K562 (cell line): ENCODE data around the gene ALDH3B2. TPM values are rescaled to one million over a fixed set of nuclear protein-coding genes. Genes with fewer than 3 reads are reported as not detected.

Experiments
- ASH1L ChIP-seq: fragments of 450-650 bp; IDR thresholded peaks from 2 replicates; pipeline ENCODE4 v1.6.1; 2018; ENCODE audit warnings: borderline replicate concordance, mild to moderate bottlenecking, low read depth; ENCODE audit not compliant: partially characterized antibody
- CBFA2T2 ChIP-seq: fragments of 450-650 bp; conservative IDR thresholded peaks from 2 replicates; pipeline ENCODE4 v1.6.1; 2017; ENCODE audit warnings: mild to moderate bottlenecking
- CBX8 ChIP-seq: fragments of 200-600 bp; sonication (generic); IDR thresholded peaks from 2 replicates; pipeline ENCODE4 v1.6.1; 2012; ENCODE audit warnings: borderline replicate concordance, mixed run types, low read depth, mild to moderate bottlenecking, moderate library complexity, mixed read lengths, low read length, control low read depth, inconsistent platforms; ENCODE audit not compliant: poor library complexity, severe bottlenecking; ENCODE audit errors: extremely low read depth
- CHD1 ChIP-seq: fragments of 200-600 bp; sonication (generic); IDR thresholded peaks from one replicate; pipeline ENCODE4 v1.6.1; 2012; ENCODE audit warnings: mild to moderate bottlenecking, moderate library complexity, low read length, inconsistent platforms
- CREBBP ChIP-seq: IDR thresholded peaks from one replicate; pipeline ENCODE4 v1.6.1; 2012; ENCODE audit warnings: low read depth, mild to moderate bottlenecking, control low read depth, inconsistent platforms, low read length
- ETS2 ChIP-seq: IDR thresholded peaks from 2 replicates; pipeline ENCODE4 v1.6.1; 2016; ENCODE audit warnings: borderline replicate concordance, missing genetic modification characterization, mild to moderate bottlenecking, moderate library complexity, missing compliant biosample characterization; ENCODE audit not compliant: poor library complexity, severe bottlenecking
- FOXA3 ChIP-seq, 2 experiments: fragments of 450-650 bp in 1 of 2; sonication (generic) in 1 of 2; formaldehyde crosslinking; IDR thresholded peaks in 1 of 2; conservative IDR thresholded peaks in 1 of 2; 2 replicates each; pipeline versions ENCODE4 v1.4.0 to v1.8.0; 2020 to 2022; ENCODE audit warnings: mild to moderate bottlenecking in 2 of 2, missing genetic modification reagents in 1 of 2
- HMG20A ChIP-seq: fragments of 450-650 bp; formaldehyde crosslinking; conservative IDR thresholded peaks from 2 replicates; pipeline ENCODE4 v1.4.0; 2020; ENCODE audit warnings: mild to moderate bottlenecking, mixed read lengths
- JUN ChIP-seq, 2 experiments: sonication (generic) in 1 of 2; formaldehyde crosslinking in 1 of 2; IDR thresholded peaks; 2 replicates each; pipeline versions ENCODE4 v1.6.1 to v1.8.0; 2012 to 2022; ENCODE audit warnings: borderline replicate concordance in 2 of 2, mild to moderate bottlenecking in 2 of 2, improper control_type of control experiment in 1 of 2, low read depth in 1 of 2, low read length in 1 of 2, missing genetic modification reagents in 1 of 2
- LCOR ChIP-seq: sonication (generic); formaldehyde crosslinking; IDR thresholded peaks from 2 replicates; pipeline ENCODE4 v1.8.0; 2022; ENCODE audit warnings: mild to moderate bottlenecking, missing genetic modification reagents
- NR1H2 ChIP-seq: sonication (generic); formaldehyde crosslinking; IDR thresholded peaks from 2 replicates; pipeline ENCODE4 v1.4.0; 2020; ENCODE audit warnings: mild to moderate bottlenecking, missing genetic modification reagents
- PCBP1 ChIP-seq: fragments of 200-400 bp; formaldehyde crosslinking; IDR thresholded peaks from 2 replicates; pipeline ENCODE4 v1.6.1; 2018; ENCODE audit warnings: mild to moderate bottlenecking, low read depth, low read length; ENCODE audit not compliant: poor library complexity, severe bottlenecking
- RBM15 ChIP-seq: fragments of 200-400 bp; formaldehyde crosslinking; IDR thresholded peaks from 2 replicates; pipeline ENCODE4 v1.6.1; 2018; ENCODE audit warnings: mild to moderate bottlenecking, low read length, moderate library complexity; ENCODE audit not compliant: insufficient read depth
- RFX1 ChIP-seq: fragments of 450-650 bp; IDR thresholded peaks from 2 replicates; pipeline ENCODE4 v1.6.1; 2016; ENCODE audit warnings: mild to moderate bottlenecking, moderate library complexity
- RNF219 ChIP-seq: fragments of 250-450 bp; sonication (Bioruptor Pico); IDR thresholded peaks from 2 replicates; pipeline ENCODE4 v1.5.0; 2022; ENCODE audit warnings: mild to moderate bottlenecking
- SMARCA4 ChIP-seq: fragments of 450-650 bp; IDR thresholded peaks from 2 replicates; pipeline ENCODE4 v1.6.1; 2016
- TCF3 ChIP-seq: sonication (generic); formaldehyde crosslinking; IDR thresholded peaks from 2 replicates; pipeline ENCODE4 v1.4.0; 2020; ENCODE audit warnings: mild to moderate bottlenecking, missing genetic modification reagents
- ZNF121 ChIP-seq: sonication (generic); formaldehyde crosslinking; conservative IDR thresholded peaks from 2 replicates; pipeline ENCODE4 v1.8.0; 2022; ENCODE audit warnings: missing genetic modification reagents
- ZNF174 ChIP-seq: fragments of 250-450 bp; sonication (Bioruptor Pico); IDR thresholded peaks from 2 replicates; pipeline ENCODE4 v1.4.0; 2020; ENCODE audit warnings: mild to moderate bottlenecking
- ZNF239 ChIP-seq: fragments of 250-450 bp; sonication (Bioruptor Pico); IDR thresholded peaks from 2 replicates; pipeline ENCODE4 v1.4.0; 2020; ENCODE audit warnings: mild to moderate bottlenecking
- ZNF655 ChIP-seq: fragments of 250-450 bp; sonication (Bioruptor Pico); IDR thresholded peaks from 2 replicates; pipeline ENCODE4 v1.5.0; 2021
- ZNF778 ChIP-seq: fragments of 450-650 bp; formaldehyde crosslinking; IDR thresholded peaks from 2 replicates; pipeline ENCODE4 v1.4.0; 2020; ENCODE audit warnings: mild to moderate bottlenecking, moderate library complexity
- polyA plus RNA-seq, 8 experiments: library from polyadenylated mRNA; depleted of rRNA in 4 of 8; stranded (reverse) in 5 of 8; unstranded in 3 of 8; fragments of >200 nt; fragmentation: Nextera tagmentation in 2 of 8; fragmentation: Illumina TruSeq in 1 of 8; extraction: Ambion mirVana in 2 of 8; extraction: Trizol in 1 of 8; gene quantifications; 2 replicates each; pipeline versions ENCODE4 v1.2.1 to v1.2.3, GENCODE V29; 2011 to 2014; ENCODE audit warnings: inconsistent platforms in 1 of 8, missing spikeins in 1 of 8
- total RNA-seq, 7 experiments: library from RNA; depleted of rRNA in 6 of 7; stranded (reverse); fragments of >200 nt in 6 of 7; fragmentation: Illumina TruSeq in 2 of 7; extraction: Trizol in 2 of 7; gene quantifications; 2 replicates each; pipeline versions ENCODE4 v1.2.1 to v1.2.3, GENCODE V29; 2011 to 2021; ENCODE audit warnings: low replicate concordance in 1 of 7
- TF ChIP-seq, protein P1 (sequence below): fragments of 250-450 bp; sonication (Bioruptor Pico); IDR thresholded peaks from 2 replicates; pipeline ENCODE4 v1.5.1; 2021; ENCODE audit warnings: mild to moderate bottlenecking

The ALDH3B2 gene
- total and polyA plus RNA-seq, 9 of the 15 experiments (the other 6 are each of a cell fraction or from before 2014, with no cell fraction given): not detected

DNA sequence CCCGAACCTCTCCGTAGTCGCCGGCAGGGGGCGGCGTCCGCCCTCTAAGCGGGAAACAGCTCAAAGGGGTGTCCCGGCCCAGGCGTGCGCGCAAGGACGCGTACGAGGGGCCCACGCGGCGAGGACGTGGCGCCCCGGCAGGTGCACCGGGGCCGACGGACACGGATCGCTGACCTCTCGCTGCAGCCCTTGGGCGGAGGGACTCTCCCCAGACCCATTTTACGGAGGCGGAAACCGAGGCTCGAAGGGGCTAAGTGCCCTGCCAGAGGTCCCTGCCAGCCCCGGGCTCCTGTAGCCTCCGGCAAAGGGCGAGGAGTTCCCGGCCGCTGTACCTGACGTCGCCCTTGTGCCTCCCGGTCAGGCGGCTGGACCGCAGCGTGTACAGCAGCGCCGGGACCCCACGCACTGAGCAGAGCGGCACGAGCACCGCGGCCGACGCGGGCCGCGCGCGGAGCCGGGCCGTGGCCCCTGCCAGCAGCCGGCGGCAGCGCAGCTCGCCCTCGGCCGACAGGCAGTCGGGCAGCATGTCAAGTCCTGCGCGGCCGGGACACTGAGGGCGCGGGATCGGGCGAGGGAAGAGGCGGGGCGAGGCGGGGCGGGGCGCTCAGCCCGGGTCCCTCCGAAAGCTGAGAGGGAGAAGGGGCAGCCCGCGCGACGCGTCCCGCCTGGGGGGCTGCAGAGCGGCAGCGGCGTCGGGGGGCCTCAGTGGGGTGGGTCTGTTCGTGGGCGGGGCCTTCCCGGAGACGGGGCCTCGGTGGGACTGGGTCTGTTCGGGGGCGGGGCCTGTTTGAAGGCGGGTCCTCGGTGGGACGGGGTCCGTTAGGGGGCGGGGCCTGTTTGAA, 44.8 kb downstream of the ALDH3B2 start, which contains the start of gene NUDT8 (continued):
- TF ChIP-seq ZNF174 (CRISPR knock-in tag): no peak
- TF ChIP-seq ZNF778: no peak
- TF ChIP-seq ZNF655 (CRISPR knock-in tag): no peak
- TF ChIP-seq HMG20A (CRISPR knock-in tag): no peak
- no peak for TF ChIP-seq ASH1L
- TF ChIP-seq, protein P1, sequence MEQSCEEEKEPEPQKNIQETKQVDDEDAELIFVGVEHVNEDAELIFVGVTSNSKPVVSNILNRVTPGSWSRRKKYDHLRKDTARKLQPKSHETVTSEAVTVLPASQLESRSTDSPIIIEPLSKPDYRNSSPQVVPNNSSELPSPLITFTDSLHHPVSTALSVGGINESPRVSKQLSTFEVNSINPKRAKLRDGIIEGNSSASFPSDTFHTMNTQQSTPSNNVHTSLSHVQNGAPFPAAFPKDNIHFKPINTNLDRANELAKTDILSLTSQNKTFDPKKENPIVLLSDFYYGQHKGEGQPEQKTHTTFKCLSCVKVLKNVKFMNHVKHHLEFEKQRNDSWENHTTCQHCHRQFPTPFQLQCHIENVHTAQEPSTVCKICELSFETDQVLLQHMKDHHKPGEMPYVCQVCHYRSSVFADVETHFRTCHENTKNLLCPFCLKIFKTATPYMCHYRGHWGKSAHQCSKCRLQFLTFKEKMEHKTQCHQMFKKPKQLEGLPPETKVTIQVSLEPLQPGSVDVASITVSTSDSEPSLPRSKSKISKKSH: no peak
- TF ChIP-seq CHD1: peak; percentile 90
- TF ChIP-seq PCBP1: no peak
- TF ChIP-seq RBM15: no peak
- no peak for TF ChIP-seq CBFA2T2
- peak; percentile 76 for TF ChIP-seq ETS2
- TF ChIP-seq LCOR (CRISPR knock-in tag): peak; percentile 83
- peak; percentile 20; the same call in 1 of the 2 replicates for TF ChIP-seq TCF3 (CRISPR knock-in tag)
- TF ChIP-seq RFX1: no peak
- no peak for TF ChIP-seq ZNF121 (CRISPR knock-in tag)
- TF ChIP-seq CREBBP: no peak
- no peak for TF ChIP-seq RNF219
- peak in 1 of 2 experiments; percentile 78; a peak in 1 of 4 replicates for TF ChIP-seq FOXA3 (CRISPR knock-in tag; conservative IDR thresholded peaks at IDR 0.05 in 1 of 2, IDR thresholded peaks at IDR 0.05 in 1 of 2)
- peak; percentile 27; the same call in 1 of the 2 replicates for TF ChIP-seq ZNF239 (CRISPR knock-in tag)
- no peak for TF ChIP-seq SMARCA4
- peak; percentile 8; the same call in 1 of the 2 replicates for TF ChIP-seq JUN (IDR thresholded peaks at IDR 0.05; ENCODE audit: borderline replicate concordance, low read depth, low read length)
- peak; percentile 59; the same call in 1 of the 2 replicates for TF ChIP-seq JUN (CRISPR knock-in tag; IDR thresholded peaks at IDR 0.05; ENCODE audit: borderline replicate concordance)
- peak; percentile 89 for TF ChIP-seq NR1H2
- TF ChIP-seq CBX8: no peak
